HG02970 (cell line): ENCODE data around the gene FGF8.

Experiments used
- ATAC-seq: cut with Tn5 transposase; IDR thresholded peaks from one replicate; pipeline ENCODE4 v1.9.1; 2021; ENCODE audit warnings: mild to moderate bottlenecking, moderate library complexity, moderate number of reproducible peaks; ENCODE audit not compliant: unreplicated experiment, low FRiP score

FGF8 gene

GRCh38 chr10:101770331-101771215, 5.3 kb downstream of the FGF8 start:
- ATAC-seq: no peak

GRCh38 chr10:101769541-101770180, 6.3 kb downstream of the FGF8 start:
- no peak for ATAC-seq

GRCh38 chr10:101768791-101769170, 7.1 kb downstream of the FGF8 start:
- no peak for ATAC-seq

DNA sequence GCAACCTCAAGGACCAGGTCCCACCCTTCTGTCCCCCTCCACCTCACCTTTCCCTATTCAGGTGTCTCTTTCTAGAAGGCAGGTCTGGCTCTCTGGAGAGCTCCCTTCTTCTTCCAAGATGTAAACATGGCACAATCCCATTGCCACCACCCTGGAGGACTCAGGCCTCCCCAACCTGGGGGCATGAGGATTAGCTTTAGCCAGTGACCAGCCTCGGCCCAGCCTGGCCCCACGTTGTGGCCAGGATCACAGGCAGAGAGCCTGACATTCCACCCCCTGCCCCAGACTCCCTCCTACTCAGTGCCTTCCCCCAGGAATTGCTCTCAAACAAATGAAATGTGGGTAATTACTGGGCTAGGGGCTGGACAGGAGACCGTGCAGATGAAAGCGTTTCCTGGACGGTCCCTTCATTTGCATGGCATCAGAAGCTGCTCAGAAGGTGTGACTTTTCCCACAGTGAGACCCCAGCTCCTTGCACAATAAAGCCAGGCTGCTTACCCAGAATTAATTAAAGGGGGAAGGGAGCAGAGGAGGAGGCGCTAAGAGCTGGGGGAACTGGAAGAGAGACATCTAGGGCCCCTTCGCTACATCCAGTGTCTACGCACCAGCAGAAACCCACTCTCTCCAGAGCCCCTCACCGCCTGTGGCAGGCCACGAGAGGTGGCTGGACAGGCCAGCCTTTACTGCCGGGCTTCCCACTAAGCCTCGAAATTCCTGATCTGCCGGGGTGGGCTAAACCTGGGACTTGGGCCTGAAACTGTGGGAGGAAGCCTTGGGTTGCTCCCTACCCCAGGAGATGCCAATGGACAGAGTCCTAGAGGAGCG, 7.7 kb downstream of the FGF8 start:
- ATAC-seq: no peak

GRCh38 chr10:101767600-101767945, 8.3 kb downstream of the FGF8 start:
- ATAC-seq: no peak

DNA sequence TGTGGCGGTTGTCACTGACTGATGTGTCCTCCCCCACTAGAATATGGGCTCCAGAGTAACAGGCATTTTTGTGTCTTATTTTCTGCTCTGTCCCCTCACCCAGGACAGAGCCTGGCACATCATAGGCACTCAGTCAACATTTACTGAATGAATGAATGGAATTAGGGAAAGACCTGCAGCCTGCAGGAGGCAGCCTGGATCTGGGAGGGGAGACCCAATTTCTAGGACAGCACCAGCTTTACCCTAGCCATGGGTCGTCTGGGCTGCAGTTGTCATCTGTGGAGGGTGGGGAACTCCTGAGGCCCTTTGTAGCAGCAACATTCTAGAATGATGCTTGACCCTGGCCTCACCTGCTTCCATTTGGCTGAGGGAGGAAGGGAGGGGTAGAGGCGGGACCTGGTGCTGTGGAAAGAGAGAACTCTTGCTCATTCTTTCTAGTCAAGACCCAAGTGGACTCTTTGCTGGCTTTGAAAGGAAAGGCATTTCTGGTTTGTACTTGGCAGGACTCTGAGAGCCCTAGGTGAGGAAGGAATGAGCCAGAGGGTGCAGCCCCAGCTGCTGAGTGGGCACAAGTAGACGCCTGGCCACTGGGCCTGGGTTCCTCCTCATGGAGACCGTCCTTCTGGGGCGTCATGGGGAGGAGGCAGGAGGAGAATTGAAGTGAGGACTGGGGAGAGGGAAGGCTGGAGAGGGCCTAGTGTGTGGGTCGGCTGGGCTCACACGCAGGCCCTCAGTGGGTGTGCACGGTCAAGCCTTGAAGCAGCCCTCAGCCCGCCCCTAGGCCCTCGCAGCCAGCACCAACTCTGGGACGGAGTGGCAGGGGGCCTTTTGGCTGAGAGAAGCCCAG, 8.9 kb downstream of the FGF8 start:
- no peak for ATAC-seq

DNA sequence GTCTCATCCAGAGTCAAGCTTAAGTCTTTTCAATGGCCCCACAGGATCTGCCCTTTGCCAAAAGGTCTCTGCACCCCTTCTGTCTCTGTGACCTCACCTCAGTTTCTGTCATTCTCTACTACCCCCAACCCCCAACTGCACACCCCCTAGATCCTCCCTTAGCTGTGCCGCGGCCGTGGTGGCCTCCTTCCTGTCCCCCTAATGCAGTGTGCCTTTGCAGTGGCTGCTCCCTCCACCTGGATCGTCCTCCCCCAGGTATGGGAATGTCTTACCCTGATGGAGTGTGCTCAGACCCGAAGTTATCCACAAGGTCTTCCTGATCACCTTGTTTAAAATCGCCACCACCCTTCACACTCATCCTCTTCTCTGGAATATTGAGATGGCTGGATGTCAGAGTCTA, 9.6 kb downstream of the FGF8 start:
- no peak for ATAC-seq

DNA sequence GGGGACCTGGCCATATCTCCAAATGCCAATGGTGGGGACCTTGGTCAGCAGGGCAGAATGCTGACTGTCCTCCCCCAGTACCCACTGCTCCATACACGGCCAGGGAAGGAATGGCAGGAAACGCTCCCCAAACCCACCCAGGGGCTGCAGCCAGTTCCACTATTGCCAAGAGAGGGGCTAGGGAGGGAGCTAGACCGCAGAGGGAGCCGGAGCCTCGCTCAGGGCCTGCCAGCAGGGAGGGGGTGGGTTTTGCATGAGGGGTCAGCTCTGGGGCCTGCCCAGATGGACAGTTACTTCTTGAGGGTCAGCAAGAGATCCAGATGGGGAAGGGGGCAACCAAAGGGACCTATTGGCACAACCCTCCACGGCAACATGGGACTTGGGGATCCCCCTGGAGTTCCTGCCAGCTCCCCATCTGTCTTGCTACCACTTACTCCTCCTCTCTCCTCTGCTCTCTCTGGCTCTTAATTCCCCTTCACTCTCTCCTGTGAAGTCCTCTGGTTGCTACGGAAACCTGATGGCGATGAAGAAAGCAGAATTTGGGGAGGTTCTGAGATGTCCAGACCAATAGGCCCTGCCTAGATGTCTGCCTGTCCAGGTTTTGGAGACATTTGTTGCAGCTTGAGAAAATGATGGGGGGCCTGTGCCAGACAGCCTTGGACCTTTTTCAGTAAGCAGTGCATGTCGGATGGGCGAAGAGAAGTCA, 12.6 kb downstream of the FGF8 start:
- ATAC-seq: no peak

DNA sequence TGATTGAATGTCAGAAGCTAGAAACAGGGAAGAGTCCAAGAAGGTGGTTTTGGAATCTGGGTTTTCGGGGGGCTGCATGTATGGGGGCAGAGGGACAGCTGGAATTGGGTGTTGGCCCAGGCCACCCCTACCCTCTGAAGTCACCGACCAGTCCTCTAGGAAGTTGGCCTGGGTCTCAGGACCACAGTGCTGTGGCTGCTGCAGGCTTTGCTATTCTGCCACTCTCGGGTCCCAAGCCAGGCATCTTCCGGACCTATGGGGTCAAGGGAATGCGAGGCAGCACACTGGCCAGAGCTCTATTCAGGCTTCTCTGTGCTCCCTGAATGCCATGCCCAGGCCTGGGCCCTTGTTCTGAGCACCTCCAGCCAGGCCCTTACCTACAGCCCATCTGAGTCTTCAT, 13.2 kb downstream of the FGF8 start:
- no peak for ATAC-seq

DNA sequence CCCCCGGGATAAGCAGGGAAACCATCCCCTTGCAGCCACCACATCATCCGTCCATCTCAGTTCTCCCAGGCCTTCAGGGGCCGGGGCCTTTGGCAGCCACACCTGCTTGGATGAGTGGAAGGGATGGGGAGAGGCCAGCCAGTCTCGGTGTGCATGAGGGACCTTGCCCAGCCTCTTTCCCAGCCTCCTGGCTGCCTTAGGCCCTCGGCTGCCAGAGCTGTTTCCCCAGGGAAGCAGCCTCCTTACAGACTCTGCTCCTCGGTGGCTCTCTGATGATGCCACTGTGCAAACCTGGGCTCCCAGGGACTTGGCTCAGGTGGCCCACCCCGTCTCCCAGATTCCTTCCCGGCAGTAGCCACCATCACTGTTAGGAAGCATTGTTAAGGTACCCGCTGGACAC, 14.7 kb downstream of the FGF8 start:
- ATAC-seq: no peak

DNA sequence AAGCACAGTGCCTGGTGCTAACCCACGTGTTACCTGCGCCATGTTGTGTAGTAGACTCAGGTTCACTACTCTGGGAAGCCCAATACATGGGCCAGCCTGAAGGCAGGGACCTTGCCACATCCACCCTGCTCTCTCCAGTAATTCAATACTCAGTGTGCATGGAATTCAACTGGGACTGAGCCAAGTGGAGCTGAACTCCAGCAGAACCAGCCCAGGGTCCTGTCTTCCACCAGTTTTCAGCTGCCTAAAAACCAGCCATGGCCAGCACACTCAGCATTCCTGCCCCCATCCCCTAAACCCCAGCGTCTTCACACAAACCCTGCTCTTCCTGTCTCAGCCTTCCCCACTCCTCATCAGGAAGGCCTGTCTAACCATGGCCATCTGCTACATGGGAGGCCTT, 15.4 kb downstream of the FGF8 start:
- ATAC-seq: no peak

DNA sequence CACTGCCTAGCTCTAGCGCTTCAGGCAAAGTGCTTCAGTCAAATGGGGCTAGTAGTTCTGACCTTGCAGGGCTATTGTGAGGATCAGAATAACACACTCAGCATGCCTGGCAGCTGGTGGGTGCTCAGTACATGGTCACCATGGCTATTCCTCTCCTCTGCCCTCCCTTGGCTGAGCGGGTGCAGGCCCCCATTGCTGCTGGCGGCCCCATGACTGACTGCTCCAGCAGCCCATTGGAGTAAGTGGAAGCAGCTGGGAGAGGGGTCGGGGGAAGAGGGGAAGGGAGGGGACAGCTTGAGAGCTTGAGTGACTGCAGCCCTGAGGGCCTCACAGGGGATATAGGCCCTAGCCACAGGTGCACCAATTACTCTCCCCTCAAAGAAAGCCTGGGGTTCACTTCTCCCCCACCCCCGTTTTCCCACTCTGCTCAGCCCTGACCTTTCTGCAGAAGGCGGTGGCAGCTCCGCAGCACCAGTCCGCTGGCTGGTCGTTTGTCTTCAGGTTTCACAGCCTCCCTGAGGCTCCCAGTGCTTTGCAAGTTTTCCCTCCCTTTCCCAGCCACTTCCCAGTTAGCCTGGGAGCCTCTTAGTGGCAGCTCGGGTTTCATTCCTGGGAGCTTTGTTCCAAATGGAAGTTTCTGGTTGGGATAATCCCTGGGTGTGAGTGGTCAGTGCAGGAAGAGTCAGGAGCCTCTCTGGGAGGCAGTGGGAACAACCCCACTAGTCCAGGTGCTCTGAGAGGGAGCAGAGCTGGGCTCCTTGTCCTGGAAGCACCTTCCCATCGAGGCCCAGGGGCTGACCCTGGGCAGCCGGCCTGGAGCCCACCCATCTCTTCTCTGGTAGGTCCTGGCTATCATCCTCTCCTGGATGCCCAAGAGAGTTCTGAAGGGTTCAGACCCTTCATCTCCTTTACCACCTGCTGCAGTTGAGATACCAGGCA, 16.3 kb downstream of the FGF8 start:
- no peak for ATAC-seq

DNA sequence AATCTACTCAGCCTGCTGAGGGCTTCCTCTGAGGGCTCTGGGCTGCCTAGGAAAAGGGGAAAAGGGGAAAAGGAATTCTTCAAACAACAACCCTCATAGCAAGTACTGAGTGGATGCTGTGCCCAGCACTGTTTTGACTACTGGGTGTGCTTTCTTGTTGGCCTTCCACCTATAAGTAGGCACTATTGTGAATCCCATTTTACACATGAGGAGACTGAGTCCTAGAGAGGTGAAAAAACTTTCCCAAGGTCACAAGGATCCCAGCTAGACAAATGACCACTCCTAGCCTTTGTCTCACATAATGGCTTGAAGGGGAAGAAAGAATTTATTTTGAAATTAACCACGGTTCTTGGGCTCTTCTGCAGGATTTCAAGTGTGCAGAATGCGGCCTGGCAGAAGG, 17.1 kb downstream of the FGF8 start:
- no peak for ATAC-seq

GRCh38 chr10:101752241-101752640, 23.7 kb downstream of the FGF8 start:
- no peak for ATAC-seq

DNA sequence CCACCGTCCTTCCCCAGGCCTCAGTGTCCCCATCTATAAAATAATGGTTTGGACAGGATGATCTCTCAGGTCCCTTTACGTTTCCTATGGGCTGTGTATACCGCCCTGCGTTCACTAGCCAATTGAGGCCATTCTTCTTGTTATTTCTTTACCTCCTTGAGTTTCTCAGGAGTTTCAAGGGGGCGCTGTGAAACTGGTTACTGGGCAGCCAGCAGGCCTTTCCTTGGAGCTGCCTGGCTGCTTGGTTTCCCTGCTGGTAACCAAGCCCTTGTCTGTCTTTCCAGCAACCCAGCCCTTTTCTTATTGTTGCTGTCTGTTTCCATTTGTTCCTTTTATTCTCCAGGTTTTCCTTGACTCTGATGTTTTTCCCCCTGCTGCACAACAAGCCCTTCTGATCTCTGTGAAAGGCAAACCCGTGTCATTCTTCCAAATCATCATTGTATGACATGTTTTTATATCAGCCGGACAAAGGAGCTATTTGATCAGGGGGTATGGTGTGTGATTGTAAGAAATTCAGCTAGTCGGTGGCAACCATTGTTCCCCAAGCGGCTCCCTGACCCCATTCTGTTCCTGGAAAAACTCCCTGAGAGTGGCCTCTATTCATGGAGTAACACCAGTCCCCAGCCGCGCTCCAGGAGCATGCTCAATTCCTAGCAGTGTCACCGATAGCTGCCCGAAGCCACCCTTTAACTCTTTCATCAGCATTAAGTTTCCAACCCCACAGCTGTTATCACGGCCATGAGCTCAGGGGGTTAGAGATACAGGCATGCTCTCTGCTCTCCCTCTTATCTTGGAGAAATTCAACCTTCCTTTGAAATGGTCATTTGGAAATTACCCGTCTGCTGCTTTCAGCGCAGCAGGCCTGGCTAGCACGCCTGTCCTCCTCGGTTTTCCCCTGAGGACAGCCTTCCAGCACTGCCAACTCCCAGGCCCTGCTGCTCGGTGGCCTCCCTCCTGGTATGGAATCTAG, 26.6 kb downstream of the FGF8 start:
- ATAC-seq: no peak

DNA sequence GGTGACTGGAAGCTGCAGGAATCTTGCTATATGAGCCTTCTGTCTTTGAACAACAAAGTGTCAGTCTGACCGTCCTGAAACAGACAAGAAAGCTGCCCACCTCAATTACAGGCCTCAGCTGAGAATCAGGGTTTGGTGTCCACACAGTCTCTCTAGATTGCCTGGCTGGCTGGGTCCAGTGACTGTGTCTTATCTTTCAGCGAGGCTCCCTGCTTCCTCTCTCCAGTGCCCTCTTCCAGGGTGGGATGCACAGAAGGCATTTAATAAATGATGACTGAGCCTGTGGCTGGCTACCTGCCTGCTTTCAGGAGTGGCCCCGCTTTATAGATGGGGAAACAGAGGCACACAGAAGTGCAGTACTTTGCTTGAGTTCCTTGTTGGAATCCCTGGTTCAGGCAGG, 27.4 kb downstream of the FGF8 start:
- ATAC-seq: no peak

GRCh38 chr10:101745074-101745696, 30.7 kb downstream of the FGF8 start:
- ATAC-seq: no peak
